ENCODE data around the gene GOLM1.
"Not testable (repeated sequence)": the region's sequence is repeated elsewhere in the genome, so short reads cannot be mapped to it uniquely, and the experiment has no call there.

The GOLM1 gene

DNA sequence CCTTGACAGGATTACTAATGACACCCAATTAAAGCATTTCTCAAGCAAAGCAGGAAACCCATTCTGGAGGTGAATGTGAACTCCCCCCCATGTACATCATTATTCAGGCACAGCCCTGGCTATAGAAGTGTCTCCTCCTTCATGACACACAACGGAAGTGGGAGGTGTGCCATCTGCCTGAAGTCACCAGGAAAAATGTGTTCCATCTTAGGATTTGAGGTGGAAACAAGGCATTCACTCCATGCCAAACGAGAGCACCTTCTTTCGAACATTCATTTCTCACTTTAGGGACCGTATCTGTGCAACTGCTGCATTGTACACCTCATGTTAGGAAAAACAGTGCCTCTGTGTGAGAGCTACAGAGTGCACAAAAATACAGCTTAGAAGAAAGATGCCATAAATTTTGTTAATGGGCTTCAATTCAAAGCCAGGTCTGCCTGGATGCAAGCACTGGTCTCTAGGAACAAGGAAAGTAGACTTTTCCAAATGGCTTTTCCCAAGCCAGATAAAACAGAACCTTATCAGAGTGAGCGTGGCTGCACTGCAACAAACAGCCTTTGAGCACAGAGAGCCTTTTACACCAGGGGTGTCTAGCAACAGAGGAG, 19.4 kb downstream of the GOLM1 start:
- peak; percentile 79 for DNase-seq

DNA sequence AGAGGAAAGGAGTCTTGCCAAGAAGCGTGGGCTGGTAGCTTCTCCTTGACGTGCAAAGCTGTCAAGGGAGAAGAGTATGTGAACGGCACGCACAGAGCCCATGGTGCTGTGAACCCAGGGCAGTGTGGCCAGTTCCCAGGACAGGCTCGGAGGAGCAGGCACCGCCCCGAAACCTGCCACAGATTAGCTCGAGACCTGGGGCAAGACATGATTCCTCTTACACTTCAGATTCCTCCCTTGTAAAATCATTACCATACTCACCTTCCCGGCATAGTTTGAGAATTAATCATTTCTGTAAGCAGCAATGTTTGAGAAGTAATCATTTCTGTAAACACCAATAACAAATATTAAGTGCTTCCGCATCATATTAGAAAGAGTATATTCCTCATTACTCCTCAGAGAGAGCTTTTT, 19.9 kb downstream of the GOLM1 start:
- peak; percentile 97 for DNase-seq

DNA sequence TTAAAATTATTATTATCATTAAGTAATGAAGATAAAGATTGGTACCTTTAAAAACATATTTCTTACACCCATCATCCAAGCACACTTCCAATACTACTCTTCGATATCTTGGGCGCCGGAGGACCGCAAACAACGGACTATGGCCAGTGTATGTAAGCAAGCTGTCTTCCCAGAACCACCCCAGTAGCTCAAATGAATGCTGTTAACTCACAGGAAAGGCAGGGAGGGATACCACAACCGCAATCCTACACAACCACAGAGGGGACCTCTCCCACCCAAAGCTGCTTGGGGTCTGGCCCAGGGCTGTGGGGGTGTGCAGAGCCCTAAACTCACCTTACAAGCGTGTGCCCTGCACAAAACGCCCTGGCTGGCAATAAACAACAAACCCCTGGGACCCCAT, 20.6 kb downstream of the GOLM1 start:
- no peak for DNase-seq

DNA sequence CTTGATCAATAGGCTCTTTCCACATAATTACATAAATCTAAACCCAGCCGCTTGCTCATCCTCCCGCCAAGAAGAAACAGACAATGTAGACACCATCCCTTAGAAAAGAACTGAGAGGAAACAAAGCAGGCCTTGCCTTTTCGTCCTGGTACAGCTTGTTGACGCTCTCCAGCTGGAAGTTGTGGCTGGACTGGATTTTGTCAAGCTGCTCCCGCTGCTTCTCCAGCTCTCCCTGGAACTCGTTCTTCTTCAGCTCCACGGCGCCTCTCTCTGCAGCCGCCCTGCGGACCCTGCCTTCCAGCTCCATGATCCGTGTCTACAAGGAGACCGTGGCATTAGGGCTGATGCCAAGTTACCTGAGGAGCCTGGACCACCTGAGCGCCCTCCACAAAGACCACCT, 22.1 kb downstream of the GOLM1 start:
- no peak for DNase-seq

DNA sequence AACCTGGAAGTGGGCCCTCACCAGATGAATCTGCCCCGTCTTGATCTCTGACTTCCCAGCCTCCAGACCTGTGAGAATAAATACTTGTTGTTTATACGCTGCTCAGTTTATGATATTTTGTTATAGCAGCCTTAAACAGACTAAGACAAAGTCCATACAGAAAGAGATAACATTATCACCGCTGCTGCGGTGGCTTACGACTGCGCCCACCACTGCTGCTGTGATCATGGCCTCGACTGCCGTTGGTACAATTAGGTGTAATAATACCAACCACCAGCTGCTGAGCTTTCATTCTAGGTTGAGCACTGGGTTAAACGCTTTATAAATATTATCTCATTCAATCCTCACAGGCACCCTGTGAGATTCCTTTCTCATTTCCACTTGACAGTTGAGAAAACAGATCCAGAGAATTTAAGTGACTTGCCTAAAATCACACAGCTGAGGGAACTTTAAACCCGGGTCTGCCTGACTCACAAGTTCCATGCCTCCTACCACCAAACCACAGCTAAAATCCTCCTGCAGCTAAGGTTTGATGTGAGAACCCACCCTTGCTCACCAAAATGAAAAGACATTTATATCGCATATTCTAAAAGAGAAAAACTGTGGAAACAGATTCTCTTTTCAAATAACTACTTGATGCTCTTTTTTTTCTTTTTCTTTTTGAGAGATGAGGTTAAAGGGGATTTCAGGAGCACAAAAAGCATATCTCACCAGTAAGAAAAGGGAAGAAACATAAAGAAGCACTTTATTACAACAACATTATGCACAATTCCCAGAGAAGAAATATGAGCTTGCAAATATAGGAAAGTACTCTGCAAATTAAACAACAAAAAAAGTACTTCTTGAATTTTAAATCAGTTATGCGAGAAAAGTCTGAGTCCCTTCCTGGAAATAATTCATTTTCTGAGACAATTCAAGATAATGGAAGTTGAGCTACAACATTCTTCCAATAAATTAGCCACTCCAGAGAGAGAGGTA, 23.9 kb downstream of the GOLM1 start:
- no peak for DNase-seq

DNA sequence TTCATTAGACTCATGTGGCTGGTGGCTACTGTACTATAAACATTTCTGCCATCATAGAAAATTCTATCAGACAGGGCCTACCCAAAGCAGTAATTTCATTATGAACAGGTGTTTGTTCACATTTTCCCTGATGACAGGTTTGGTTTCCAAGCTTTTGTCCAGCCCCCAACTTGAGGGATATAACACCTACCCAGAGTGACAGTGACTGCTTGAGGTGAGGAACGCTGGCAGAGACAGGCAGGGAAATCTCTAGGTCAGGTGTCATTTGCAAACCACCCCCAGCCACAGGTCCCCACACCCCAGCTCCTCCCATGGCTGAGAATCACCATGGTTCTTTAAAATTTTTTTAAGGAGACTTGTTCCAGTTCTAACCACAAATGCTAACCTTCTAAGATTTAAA, 25.5 kb downstream of the GOLM1 start:
- no peak for DNase-seq

DNA sequence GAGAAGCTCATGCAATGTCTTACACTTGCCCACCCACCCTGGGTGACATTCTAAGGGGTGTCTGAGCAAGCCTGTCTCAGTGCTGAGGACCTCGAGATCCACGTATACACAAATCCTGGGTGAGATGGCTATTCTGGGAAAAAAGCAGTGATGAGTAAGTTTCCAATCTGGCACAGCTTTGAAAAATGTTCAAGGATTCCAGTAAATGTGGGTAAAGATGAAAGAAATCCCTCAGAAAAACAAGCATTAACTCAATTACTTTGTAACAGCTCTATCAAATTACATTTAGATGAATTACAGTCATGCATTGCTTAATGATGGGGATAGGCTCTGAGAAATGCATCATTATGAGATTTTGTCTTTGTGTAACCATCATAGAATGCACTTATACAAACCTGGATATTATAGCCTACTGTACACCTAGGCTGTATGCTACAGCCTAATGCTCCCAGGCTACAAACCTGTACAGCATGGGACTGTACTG, 26.9 kb downstream of the GOLM1 start:
- no peak for DNase-seq

DNA sequence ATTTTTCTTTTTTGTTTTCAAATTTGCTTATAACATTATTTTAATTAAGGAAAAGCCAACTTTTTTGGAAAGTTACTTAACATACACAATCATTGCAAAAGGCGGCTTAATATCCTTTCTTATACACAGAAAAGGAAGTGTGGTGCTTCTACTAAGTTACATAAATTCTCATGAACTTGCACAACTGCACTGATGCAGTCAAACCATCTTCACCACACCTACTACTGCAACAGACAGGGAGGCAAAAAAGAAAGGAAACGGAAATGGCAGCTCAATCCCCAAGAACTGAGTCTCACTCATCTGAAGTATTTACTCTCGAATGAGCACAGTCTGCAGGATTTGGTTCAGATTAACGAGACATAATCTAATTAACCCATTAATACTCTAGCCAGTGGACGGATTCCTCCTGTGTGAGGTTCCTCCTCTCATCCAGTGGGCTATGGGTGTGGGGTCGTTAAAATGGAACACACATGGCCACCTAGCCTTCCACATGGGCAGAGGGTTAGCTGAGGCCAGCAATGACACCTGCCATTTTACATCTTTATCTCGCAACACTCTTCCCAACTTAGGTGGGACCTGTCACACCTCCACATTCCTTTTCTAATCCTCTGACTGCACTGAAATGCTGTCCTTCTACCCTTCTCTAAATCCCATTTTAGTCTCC, 30.0 kb downstream of the GOLM1 start:
- DNase-seq = no peak

DNA sequence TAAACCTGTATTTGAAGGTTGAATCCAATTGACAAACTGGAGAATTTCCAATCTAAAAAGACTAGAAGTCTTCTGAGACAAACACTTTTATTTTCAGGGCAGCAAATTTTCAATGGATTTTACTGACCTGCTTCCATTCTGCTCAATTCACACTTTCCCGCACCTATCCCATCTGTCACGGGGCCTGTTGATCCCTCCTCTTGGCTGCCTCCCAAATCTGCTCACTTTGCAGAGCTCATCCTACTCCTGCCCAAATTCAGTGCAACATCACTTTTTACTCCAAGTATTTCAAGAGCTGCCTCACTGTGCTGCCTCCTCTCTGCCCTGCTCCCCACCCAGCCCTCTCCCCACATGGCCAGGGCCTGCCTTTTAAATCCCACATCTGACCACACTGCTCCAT, 35.1 kb downstream of the GOLM1 start:
- DNase-seq = no peak

DNA sequence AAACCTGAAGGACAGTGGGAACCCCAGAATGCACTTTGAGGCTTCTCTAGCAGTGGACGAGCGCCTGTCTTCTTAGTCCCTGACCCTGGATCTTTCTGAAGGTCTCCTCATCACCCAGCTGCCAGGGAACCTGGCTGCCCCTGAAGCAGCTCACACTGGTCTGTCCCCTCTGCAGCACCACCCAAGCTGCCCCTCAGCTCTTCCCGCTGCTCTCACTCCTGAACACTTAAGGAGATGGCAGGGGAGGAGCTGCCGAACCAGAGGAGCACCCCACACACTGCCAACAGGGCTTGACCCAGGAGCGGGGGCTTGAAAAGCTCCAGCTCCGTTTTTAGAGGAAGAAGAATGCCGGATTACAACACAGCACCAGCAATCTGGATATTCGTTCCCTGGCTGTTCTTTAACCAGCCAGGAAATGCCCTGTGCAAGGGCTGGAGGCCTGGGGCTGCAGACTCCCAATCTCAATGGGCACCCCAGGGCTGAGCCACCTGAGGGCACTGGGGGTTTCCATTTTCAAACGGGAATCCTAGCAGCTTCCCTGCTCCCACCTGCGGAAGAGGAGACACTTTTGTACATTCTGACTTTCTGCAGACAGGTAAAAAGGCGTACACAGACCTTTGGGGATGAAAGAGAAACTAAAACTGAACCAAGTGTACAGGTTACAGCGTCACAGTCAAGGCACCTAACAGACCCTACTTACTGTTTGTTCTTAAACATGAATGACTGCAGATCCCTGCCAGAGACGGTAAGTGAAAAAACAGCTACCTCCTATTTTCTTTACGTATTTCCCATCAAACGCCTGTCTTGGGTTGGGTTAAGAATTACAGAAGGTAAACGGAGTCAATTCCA, 36.3 kb downstream of the GOLM1 start:
- DNase-seq = no peak

DNA sequence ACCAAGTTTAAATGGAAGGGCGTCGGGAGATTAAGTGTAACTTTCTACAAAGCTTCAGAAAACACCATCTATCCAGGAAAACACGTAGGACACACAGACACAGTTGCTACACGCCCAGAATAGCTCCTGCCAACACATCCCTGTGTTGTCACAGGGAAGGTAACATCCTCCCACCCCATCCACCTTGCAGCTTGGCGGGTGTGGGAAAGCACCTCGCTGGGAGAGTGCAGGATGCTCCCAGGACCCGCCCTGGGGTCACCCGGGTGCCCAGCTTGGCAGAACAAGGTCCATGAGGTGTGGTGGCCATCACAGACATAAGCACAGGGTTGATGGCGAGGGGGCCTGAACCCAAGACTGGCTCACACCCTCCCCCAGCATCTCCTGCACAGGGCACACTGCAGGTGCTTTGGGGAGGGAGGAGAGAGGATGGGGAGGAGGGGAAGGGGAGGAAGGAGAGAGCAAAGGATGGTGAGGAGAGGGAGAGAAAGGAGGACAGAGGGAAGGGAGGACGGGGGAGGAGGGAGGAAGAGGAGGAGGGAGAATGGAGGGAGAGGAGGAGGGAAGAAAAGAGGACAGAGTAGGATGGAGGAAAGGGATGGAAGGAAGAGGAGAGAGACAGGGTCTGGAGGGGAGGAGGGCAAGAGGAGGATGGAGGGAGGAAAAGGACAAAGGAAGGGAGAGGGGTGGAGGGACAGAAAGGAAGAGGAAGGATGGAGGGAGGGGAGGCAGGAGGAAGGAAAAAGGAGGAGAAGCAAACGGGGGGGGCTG, 37.2 kb downstream of the GOLM1 start:
- DNase-seq = no peak

DNA sequence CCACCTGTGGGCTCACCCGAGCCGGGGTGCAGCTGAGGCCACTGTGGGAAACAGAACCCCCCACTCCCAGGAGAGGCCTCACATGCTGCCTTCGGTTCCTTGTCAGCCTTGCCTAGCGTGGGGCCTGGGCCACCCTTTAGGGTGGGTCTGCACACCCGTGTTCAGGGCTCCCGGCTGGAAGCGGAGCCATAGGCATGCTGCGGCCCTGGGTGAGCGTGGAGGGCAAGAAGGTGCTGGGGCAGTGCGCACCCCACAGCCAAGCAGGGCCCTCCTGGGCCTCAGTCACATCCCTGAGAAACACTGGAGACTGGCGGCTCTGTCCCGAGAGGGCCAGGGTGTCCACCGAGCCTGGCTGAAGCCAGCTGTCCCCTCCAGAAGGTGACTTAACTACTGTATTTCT, 41.9 kb downstream of the GOLM1 start:
- DNase-seq = no peak

DNA sequence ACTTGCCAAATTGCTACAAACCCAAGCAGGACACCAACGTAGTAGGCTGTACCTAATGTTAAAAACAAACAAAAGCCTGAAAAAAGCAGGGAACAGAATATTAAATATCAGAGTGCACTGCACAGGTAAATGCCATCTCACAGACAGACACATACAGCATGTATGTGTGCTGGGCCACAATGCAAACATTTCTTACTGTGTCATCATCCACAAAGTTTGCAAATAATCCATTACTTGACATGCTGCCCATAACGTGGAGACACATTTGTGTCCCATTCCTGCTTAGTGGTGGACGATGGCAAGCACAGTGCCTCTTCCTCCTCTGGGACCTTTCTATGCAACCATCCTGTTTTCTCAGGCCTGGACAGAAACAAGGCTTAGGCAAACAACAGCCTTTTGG, 44.7 kb downstream of the GOLM1 start:
- DNase-seq = no peak

DNA sequence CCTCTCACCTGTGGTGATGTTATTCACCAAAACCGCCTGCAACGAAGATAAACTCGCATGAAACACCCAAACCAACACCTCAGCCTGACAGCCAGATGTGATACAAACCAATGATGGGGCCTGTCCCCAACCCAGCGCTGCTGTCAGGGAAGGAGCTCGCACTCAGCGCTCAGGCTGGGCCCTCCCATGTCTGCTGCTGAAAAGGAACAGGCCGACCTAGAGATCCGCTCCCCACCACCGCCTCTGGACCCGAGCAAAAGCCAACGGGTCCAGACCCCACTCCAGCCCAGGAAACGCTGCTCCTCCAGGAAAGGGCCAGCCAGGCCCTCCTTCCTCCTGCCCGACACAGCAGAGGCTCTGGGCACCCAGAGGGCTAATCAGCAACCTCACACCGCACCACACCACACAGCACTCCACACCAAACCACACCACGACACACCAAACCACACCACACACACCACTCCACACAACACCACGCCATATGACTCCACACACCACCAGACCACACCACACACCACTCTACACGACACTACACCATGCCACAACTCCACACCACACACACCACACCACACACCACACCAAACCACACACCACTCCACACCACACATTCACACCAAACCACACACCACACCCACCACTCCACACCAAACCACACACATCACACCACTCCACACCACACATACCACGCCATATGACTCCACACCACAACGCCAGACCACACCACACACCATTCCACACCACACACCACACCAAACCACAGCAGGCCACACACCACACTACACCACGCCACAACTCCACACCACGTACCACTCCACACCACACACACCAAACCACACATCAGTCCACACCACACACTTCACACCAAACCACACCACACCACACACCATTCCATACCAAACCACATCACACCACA, 46.5 kb downstream of the GOLM1 start:
- no peak for DNase-seq

DNA sequence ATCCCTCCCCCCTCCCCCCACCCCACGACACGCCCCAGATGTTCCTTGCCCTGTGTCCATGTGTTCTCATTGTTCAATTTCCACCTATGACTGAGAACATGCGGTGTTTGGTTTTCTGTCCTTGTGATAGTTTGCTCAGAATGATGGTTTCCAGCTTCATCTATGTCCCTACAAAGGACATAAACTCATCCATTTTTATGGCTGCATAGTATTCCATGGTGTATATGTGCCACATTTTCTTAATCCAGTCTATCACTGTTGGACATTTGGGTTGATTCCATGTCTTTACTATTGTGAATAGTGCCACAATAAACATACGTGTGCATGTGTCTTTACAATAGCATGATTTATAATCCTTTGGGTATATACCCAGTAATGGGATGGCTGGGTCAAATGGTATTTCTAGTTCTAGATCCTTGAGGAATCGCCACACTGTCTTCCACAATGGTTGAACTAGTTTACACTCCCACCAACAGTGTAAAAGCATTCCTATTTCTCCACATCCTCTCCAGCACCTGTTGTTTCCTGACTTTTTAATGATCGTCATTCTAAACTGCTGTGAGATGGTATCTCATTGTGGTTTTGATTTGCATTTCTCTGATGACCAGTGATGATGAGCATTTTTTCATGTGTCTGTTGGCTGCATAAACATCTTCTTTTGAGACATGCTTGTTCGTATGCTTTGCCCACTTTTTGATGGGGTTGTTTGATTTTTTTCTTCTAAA, 51.2 kb downstream of the GOLM1 start:
- DNase-seq = not testable (repeated sequence)

DNA sequence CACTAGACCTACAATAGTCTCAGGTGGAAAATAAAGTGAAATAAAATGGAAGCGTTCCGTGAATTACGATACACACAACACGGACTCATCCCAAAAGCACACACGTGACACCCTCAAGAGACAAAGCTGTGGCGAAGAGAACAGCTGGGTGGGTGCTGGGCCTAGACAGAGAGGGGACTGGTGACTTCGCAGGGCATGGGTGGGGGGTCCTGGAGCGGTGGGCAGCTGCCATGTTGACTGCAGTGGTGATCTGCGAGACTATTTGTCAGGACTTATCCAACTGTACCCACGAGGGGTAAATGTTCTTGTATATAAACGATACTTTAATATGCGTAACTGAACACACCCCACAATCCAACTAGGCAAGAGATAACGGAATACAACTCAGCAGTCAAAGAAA, 52.0 kb downstream of the GOLM1 start:
- no peak for DNase-seq

DNA sequence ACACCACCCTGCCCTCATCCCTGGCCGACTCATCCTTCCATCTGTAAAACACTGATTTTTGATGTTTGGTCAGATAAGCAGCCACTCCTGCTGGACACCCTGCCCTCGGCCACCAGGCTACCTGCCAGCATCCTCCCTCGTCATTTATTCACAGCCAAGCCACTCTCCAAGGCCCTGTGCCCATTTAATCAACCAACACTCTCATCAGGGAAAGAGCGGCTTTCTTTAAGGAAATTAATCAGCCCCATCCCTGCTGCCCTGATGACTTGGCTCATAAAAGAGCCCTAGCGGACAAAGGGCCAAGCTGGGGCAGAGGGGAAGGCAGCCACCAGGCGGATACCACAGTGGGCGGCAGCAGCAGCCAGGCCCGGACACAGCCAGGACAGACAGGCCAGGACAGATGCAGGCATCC, 52.4 kb downstream of the GOLM1 start:
- DNase-seq = no peak

DNA sequence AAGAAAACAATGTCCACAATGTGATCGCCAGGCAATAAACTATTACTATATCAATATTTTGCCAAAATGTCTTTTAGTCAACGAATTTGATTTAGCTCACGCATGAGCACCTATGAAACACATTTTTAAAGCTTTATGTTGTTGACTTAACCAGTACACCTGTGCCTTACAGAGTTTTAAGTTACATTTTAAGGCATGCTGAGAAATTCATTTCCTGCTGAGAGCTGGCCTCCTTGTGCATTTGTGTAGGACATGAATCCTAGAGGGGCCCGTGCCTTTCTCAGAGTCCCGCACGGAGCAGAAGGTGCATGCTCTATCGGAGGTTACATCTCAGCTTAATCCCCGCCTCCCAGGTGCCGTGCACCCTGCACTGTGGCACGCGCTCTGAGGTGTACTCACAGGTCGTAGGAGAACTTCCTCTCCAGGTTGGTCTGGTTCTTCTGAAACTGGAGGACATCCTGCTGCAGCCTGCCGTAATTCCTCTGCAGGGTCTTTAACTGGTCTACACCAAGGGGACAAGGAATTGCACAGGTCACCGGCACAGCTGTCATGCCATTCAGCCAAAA, 53.2 kb downstream of the GOLM1 start:
- DNase-seq = no peak

DNA sequence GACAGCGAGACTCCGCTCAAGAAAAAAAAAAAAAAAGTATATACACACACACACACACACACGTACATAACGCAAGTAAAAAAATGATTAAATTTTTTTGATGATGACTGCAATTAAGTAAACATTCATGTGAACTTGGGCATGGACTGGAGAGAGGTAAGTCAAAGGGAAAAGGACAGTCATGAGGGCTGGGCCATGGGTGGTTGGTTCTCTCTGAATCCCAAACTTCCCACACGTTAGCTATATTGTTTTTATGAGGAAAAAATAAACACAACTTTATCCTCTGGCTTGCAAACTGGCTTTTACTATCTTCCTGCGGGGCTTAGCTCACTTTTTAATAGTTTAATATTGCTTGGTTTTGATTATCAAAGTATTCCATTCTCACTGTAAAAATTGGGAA, 53.7 kb downstream of the GOLM1 start:
- no peak for DNase-seq

DNA sequence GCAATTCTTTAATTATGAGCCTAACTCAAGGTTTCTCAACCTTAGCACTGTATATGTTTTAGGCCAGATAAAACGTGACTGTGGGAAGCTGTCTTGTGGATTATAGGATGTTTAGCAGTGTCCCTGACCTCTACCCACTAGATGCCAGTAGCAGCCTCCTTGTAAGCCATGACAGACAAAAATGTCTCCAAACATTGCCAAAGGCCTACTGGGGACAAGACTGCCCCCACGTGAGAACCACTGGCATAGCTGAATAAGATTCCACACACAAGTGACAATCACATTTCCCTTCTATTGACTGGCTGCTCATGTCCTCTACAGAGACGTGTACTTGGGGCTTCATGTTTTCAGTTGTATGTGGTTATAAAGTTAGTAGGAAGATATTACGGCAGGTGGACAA, 55.4 kb downstream of the GOLM1 start:
- no peak for DNase-seq

Data from NCI-H226 (cell line).